Measurements from ENCODE around the gene REPS2. TPM values are rescaled to one million over a fixed set of nuclear protein-coding genes. Genes with fewer than 3 reads are reported as not detected.

Gene REPS2
- polyA plus RNA-seq, 3 donors: 2.1 to 4.7 (median 3.6) TPM

DNA sequence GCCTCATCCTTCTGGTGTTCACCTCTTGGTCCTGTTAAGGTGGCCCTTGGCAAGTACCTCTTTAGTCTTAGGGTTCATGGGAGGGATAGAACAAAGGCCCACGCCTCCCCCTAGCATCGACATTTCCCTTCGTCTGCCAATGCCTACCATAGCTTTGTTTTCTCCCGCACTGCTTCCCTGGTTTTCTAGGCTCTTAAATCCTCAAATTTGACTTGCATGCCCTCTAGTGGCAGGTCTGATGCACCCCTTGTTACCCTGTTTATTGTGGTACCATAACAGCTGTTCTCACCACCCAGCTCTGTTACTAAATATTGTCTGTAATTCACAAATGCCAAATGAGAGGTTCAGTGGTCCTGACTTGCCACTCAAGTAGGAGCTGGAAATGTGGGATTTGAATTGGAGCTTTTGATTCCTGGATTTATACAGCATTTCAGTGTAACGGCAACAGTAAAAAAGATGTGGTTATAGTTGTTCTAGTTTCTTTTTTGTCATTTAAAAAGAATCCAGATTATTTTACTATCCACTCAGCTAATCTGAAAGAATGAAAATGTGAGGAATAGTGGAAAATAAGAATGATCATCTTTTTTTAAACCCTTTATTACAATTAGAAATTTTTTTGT lies 100.1 kb downstream of the REPS2 start:
- peaks cover 0 to 2% of the 10 kb centered on the region in 2 donors for H3K27me3 ChIP-seq (ENCODE audit: control insufficient read depth in 2 of 2, insufficient read depth in 2 of 2, low read length in 2 of 2)
- H3K4me2 ChIP-seq (replicated peaks; ENCODE audit: extremely low read depth, low read length, poor library complexity, severe bottlenecking): no peak overlapping the region
- H4K20me1 ChIP-seq (ENCODE audit: insufficient read depth, low read length): no peaks in the 10 kb centered on the region
- TF ChIP-seq, protein P1, sequence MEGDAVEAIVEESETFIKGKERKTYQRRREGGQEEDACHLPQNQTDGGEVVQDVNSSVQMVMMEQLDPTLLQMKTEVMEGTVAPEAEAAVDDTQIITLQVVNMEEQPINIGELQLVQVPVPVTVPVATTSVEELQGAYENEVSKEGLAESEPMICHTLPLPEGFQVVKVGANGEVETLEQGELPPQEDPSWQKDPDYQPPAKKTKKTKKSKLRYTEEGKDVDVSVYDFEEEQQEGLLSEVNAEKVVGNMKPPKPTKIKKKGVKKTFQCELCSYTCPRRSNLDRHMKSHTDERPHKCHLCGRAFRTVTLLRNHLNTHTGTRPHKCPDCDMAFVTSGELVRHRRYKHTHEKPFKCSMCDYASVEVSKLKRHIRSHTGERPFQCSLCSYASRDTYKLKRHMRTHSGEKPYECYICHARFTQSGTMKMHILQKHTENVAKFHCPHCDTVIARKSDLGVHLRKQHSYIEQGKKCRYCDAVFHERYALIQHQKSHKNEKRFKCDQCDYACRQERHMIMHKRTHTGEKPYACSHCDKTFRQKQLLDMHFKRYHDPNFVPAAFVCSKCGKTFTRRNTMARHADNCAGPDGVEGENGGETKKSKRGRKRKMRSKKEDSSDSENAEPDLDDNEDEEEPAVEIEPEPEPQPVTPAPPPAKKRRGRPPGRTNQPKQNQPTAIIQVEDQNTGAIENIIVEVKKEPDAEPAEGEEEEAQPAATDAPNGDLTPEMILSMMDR (IDR thresholded peaks at IDR 0.05): peak; percentile 65
- Mint-ChIP-seq H3K27ac (no peak overlapping the region), H3K36me3 (peaks cover 7 to 12% of the 10 kb centered on the region in 2 donors), H3K9me3 (peaks cover 0 to 3% (median 0%) of the 10 kb centered on the region in 7 donors), H3K4me3 (no peak overlapping the region), H3K4me1 (peaks cover 2% of the 10 kb centered on the region), H3K27me3 (ENCODE audit: low read depth in 3 of 3) (peaks cover 0 to 11% (median 0%) of the 10 kb centered on the region in 3 donors)
- no peak overlapping the region for H2AFZ ChIP-seq (ENCODE audit: insufficient read depth, low read depth, low read length, poor library complexity, severe bottlenecking)
- no peaks in the 10 kb centered on the region for H3K9me3 ChIP-seq (replicated peaks in 1 of 2; ENCODE audit: control insufficient read depth in 1 of 2, insufficient read depth in 1 of 2, low read length in 2 of 2)
- H3K27ac ChIP-seq (ENCODE audit: low read depth in 1 of 2, low read length in 2 of 2): no peak overlapping the region
- intact Hi-C loops (cut with micrococcal nuclease): loop anchor here (2.0 to 10.0 kb wide), 4 partner anchors 102 to 222 kb away; partner anchors contain the start of gene REPS2 (in 1 of the 2)
- H3K4me3 ChIP-seq (replicated peaks in 1 of 3; ENCODE audit: low read depth in 2 of 3, low read length in 3 of 3): no peak overlapping the region
- no CpG with 5 or more reads among the region's 5 CpGs for WGBS (ENCODE audit: insufficient coverage)
- H3K79me2 ChIP-seq (ENCODE audit: insufficient read depth, low read length): no peaks in the 10 kb centered on the region
- H3K9ac ChIP-seq (ENCODE audit: insufficient read depth, low read length, poor library complexity, severe bottlenecking): no peak overlapping the region
- peaks cover 3 to 14% of the 10 kb centered on the region in 2 donors for H3K36me3 ChIP-seq (replicated peaks in 1 of 2; ENCODE audit: control insufficient read depth in 1 of 2, insufficient read depth in 2 of 2, low read length in 2 of 2)
- DNase-seq: peak; percentile 38 to 60 (median 57)
- no peaks in the 10 kb centered on the region for H3K4me1 ChIP-seq (ENCODE audit: control insufficient read depth in 1 of 2, insufficient read depth in 2 of 2, low read length in 2 of 2)

DNA sequence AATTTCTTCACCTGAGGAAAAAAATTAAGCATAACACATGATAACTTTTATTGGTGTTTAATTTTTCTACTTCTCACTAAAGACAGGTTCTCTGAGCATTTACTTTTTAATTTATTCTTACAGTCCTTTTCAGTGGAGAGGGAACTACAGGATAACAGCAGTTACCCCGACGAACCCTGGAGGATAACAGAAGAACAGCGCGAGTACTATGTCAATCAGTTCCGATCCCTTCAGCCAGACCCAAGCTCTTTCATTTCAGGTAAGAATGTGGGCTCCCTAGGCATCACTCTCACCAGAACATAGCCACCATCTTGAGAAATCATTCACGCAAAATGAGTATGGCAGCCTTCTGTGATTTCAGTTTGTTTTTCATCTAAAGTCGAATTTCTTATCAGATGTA lies 100.8 kb downstream of the REPS2 start:
- H3K36me3 ChIP-seq (replicated peaks in 1 of 2; ENCODE audit: control insufficient read depth in 1 of 2, insufficient read depth in 2 of 2, low read length in 2 of 2): peaks cover 3 to 14% of the 10 kb centered on the region in 2 donors
- no peak overlapping the region for H3K4me2 ChIP-seq (replicated peaks; ENCODE audit: extremely low read depth, low read length, poor library complexity, severe bottlenecking)
- Mint-ChIP-seq H3K27me3 (ENCODE audit: low read depth in 3 of 3) (peaks cover 0 to 14% (median 0%) of the 10 kb centered on the region in 3 donors), H3K4me3 (no peak overlapping the region), H3K27ac (no peak overlapping the region), H3K36me3 (peaks cover 7 to 12% of the 10 kb centered on the region in 2 donors), H3K4me1 (peaks cover 2% of the 10 kb centered on the region), H3K9me3 (peaks cover 0 to 3% (median 0%) of the 10 kb centered on the region in 7 donors)
- H4K20me1 ChIP-seq (ENCODE audit: insufficient read depth, low read length): no peaks in the 10 kb centered on the region
- no peak overlapping the region for H3K27ac ChIP-seq (ENCODE audit: low read depth in 1 of 2, low read length in 2 of 2)
- H3K4me1 ChIP-seq (ENCODE audit: control insufficient read depth in 1 of 2, insufficient read depth in 2 of 2, low read length in 2 of 2): no peaks in the 10 kb centered on the region
- WGBS (ENCODE audit: insufficient coverage): 100% methylated on average over 1 of the region's 7 CpGs
- TF ChIP-seq, protein P1 (IDR thresholded peaks at IDR 0.05): no peak
- peaks cover 0 to 3% of the 10 kb centered on the region in 2 donors for H3K27me3 ChIP-seq (ENCODE audit: control insufficient read depth in 2 of 2, insufficient read depth in 2 of 2, low read length in 2 of 2)
- H2AFZ ChIP-seq (ENCODE audit: insufficient read depth, low read depth, low read length, poor library complexity, severe bottlenecking): no peak overlapping the region
- H3K79me2 ChIP-seq (ENCODE audit: insufficient read depth, low read length): no peaks in the 10 kb centered on the region
- no peak overlapping the region for H3K4me3 ChIP-seq (replicated peaks in 1 of 3; ENCODE audit: low read depth in 2 of 3, low read length in 3 of 3)
- no peak for DNase-seq
- intact Hi-C loops (cut with micrococcal nuclease): loop anchor here (2.0 to 10.0 kb wide), 4 partner anchors 102 to 222 kb away; partner anchors contain the start of gene REPS2 (in 1 of the 2)
- H3K9ac ChIP-seq (ENCODE audit: insufficient read depth, low read length, poor library complexity, severe bottlenecking): no peak overlapping the region
- H3K9me3 ChIP-seq (replicated peaks in 1 of 2; ENCODE audit: control insufficient read depth in 1 of 2, insufficient read depth in 1 of 2, low read length in 2 of 2): no peaks in the 10 kb centered on the region
